ENCODE data around the gene TRPM3.

GRCh38 chr9:71036501-71036900 lies 84.9 kb downstream of the TRPM3 start:
- TF ChIP-seq ZNF274 (IDR thresholded peaks at IDR 0.05; ENCODE audit: low read depth, low read length) (no peak), YY1 (IDR thresholded peaks at IDR 0.05; ENCODE audit: insufficient read depth, insufficient read length) (no peak), SUZ12 (IDR thresholded peaks at IDR 0.05; ENCODE audit: extremely low read depth, insufficient read depth, insufficient read length) (no peak)

All from NT2/D1 (cell line).